ENCODE data around the gene LRRC61.

Gene LRRC61

GRCh38 chr7:150369748-150370501 lies 46.8 kb downstream of the LRRC61 start:
- H3K4me2 ChIP-seq: peak overlapping the region; percentile 100
- H3K9me3 ChIP-seq: no peaks in the 10 kb centered on the region
- no peak for TF ChIP-seq Cebpa-rat (IDR thresholded peaks at IDR 0.05)
- no peaks in the 10 kb centered on the region for H3K27me3 ChIP-seq
- peaks cover 55% of the 10 kb centered on the region for H4K20me1 ChIP-seq
- peak overlapping the region; percentile 100 for H3K27ac ChIP-seq
- peak overlapping the region; percentile 99 for H3K4me3 ChIP-seq
- peak overlapping the region; percentile 97 for H3K9ac ChIP-seq
- peaks cover 78% of the 10 kb centered on the region for H3K4me1 ChIP-seq
- peaks cover 50% of the 10 kb centered on the region for H3K36me3 ChIP-seq

- Histone ChIP-seq H3K27ac (peak overlapping the region; percentile 100), H3K9ac (peak overlapping the region; percentile 97), H3K27me3 (no peaks in the 10 kb centered on the region), H3K4me1 (peaks cover 78% of the 10 kb centered on the region), H3K9me3 (no peaks in the 10 kb centered on the region), H3K4me2 (peak overlapping the region; percentile 100), H3K4me3 (peak overlapping the region; percentile 99), H3K36me3 (peaks cover 57% of the 10 kb centered on the region), H4K20me1 (peaks cover 62% of the 10 kb centered on the region)
- no peak for TF ChIP-seq Cebpa-rat (IDR thresholded peaks at IDR 0.05)
These were observed 47.5 kb downstream of the LRRC61 start for GRCh38 chr7:150370612-150371071.

GRCh38 chr7:150371131-150371995 lies 48.2 kb downstream of the LRRC61 start:
- Histone ChIP-seq H3K9me3 (no peaks in the 10 kb centered on the region), H3K27me3 (no peaks in the 10 kb centered on the region), H3K27ac (peak overlapping the region; percentile 100), H3K4me3 (no peak overlapping the region), H3K36me3 (peaks cover 61% of the 10 kb centered on the region), H3K4me1 (peaks cover 78% of the 10 kb centered on the region), H4K20me1 (peaks cover 69% of the 10 kb centered on the region), H3K9ac (peak overlapping the region; percentile 97), H3K4me2 (peak overlapping the region; percentile 100)
- no peak for TF ChIP-seq Cebpa-rat (IDR thresholded peaks at IDR 0.05)

- Histone ChIP-seq H3K27me3 (no peaks in the 10 kb centered on the region), H4K20me1 (peaks cover 75% of the 10 kb centered on the region), H3K4me1 (peaks cover 78% of the 10 kb centered on the region), H3K4me2 (no peak overlapping the region), H3K36me3 (peaks cover 61% of the 10 kb centered on the region), H3K27ac (no peak overlapping the region), H3K4me3 (no peak overlapping the region), H3K9me3 (no peaks in the 10 kb centered on the region), H3K9ac (no peak overlapping the region)
- no peak for TF ChIP-seq Cebpa-rat (IDR thresholded peaks at IDR 0.05)
These were observed 48.8 kb downstream of the LRRC61 start for GRCh38 chr7:150371996-150372270.

GRCh38 chr7:150372271-150373048 lies 49.3 kb downstream of the LRRC61 start:
- no peaks in the 10 kb centered on the region for H3K27me3 ChIP-seq
- H3K36me3 ChIP-seq: peaks cover 61% of the 10 kb centered on the region
- peak overlapping the region; percentile 38 for H3K27ac ChIP-seq
- H3K4me2 ChIP-seq: peak overlapping the region; percentile 21; the same call in 1 of the 2 replicates
- TF ChIP-seq Cebpa-rat (IDR thresholded peaks at IDR 0.05): no peak
- H3K4me1 ChIP-seq: peaks cover 78% of the 10 kb centered on the region
- peaks cover 80% of the 10 kb centered on the region for H4K20me1 ChIP-seq
- peak overlapping the region; percentile 23; the same call in 1 of the 2 replicates for H3K9ac ChIP-seq
- no peak overlapping the region for H3K4me3 ChIP-seq
- no peaks in the 10 kb centered on the region for H3K9me3 ChIP-seq

- Histone ChIP-seq H3K27me3 (no peaks in the 10 kb centered on the region), H3K27ac (peak overlapping the region; percentile 38), H4K20me1 (peaks cover 84% of the 10 kb centered on the region), H3K9me3 (no peaks in the 10 kb centered on the region), H3K9ac (peak overlapping the region; percentile 43), H3K4me2 (peak overlapping the region; percentile 21; the same call in 1 of the 2 replicates), H3K4me1 (peaks cover 78% of the 10 kb centered on the region), H3K36me3 (peaks cover 61% of the 10 kb centered on the region), H3K4me3 (no peak overlapping the region)
- TF ChIP-seq Cebpa-rat (IDR thresholded peaks at IDR 0.05): no peak
These were observed 50.1 kb downstream of the LRRC61 start for GRCh38 chr7:150373049-150373801.

GRCh38 chr7:150374026-150374425 lies 50.9 kb downstream of the LRRC61 start:
- Histone ChIP-seq H3K4me1 (peaks cover 82% of the 10 kb centered on the region), H3K27ac (no peak overlapping the region), H3K9ac (peak overlapping the region; percentile 43; the same call in 1 of the 2 replicates)

GRCh38 chr7:150374472-150374871 lies 51.3 kb downstream of the LRRC61 start:
- peaks cover 61% of the 10 kb centered on the region for H3K36me3 ChIP-seq
- peaks cover 82% of the 10 kb centered on the region for H3K4me1 ChIP-seq
- H3K4me3 ChIP-seq: no peak overlapping the region
- no peak overlapping the region for H3K27ac ChIP-seq
- H3K27me3 ChIP-seq: no peaks in the 10 kb centered on the region
- H3K9ac ChIP-seq: peak overlapping the region; percentile 43; the same call in 1 of the 2 replicates
- no peak for TF ChIP-seq Cebpa-rat (IDR thresholded peaks at IDR 0.05)
- H3K4me2 ChIP-seq: no peak overlapping the region
- H3K9me3 ChIP-seq: no peaks in the 10 kb centered on the region
- H4K20me1 ChIP-seq: peaks cover 83% of the 10 kb centered on the region

More at GRCh38 chr7:150374026-150374425, 50.9 kb downstream of the LRRC61 start:
- H3K27me3 ChIP-seq: no peaks in the 10 kb centered on the region
- no peaks in the 10 kb centered on the region for H3K9me3 ChIP-seq
- H3K36me3 ChIP-seq: peaks cover 61% of the 10 kb centered on the region
- no peak overlapping the region for H3K4me3 ChIP-seq
- TF ChIP-seq Cebpa-rat (IDR thresholded peaks at IDR 0.05): no peak
- peaks cover 84% of the 10 kb centered on the region for H4K20me1 ChIP-seq
- no peak overlapping the region for H3K4me2 ChIP-seq
